A549 (cell line): Measurements from ENCODE around the gene PI4KB. TPM values are rescaled to one million over a fixed set of nuclear protein-coding genes. Genes with fewer than 3 reads are reported as not detected.
A peak's percentile ranks its signal among the peaks of the same experiment; 100 is the strongest.
"Not testable (repeated sequence)": the region's sequence is repeated elsewhere in the genome, so short reads cannot be mapped to it uniquely, and the experiment has no call there.

Experiments
- ATAC-seq, 2 experiments: fragments of 200-7000 bp in 1 of 2; fragments of >200 bp in 1 of 2; cut with Nextera tagmentation in 1 of 2; cut with Tn5 transposase in 1 of 2; 3 replicates each; pipeline versions ENCODE4 v1.8.0 to v1.9.1; 2018 to 2020; ENCODE audit warnings: mild to moderate bottlenecking in 1 of 2, moderate library complexity in 1 of 2
- CTCF ChIA-PET: fragments of 300-600 bp; sonication (Branson Sonifier 250); formaldehyde crosslinking; extraction: SDS; loops from one replicate; lab custom pipeline; 2021; ENCODE audit warnings: antibody characterized with exemption, inconsistent platforms; lab: Yijun Ruan, JAX
- POLR2A ChIA-PET: fragments of 350-600 bp; formaldehyde crosslinking; extraction: SDS; loops from one replicate; lab custom pipeline; 2021; ENCODE audit warnings: antibody characterized with exemption, inconsistent platforms; lab: Yijun Ruan, JAX
- DNase-seq, 2 experiments: peaks; one replicate each; pipeline versions ENCODE4 v3.0.0 to v3.0.0-alpha.2; 2011 to 2016; ENCODE audit warnings: low read depth in 1 of 2, low spot score in 1 of 2
- FAIRE-seq: peaks from 2 replicates; lab custom pipeline; 2011; peaks lifted over from hg19 to GRCh38; lab: Jason Lieb, UNC
- H3K27ac ChIP-seq, 2 experiments: fragments of >200 bp; sonication (Bioruptor Twin); formaldehyde crosslinking; 3 replicates each; pipeline ENCODE4 v1.5.1; 2016 to 2017
- H3K4me1 ChIP-seq: fragments of >200 bp; sonication (Bioruptor Twin); formaldehyde crosslinking; 3 replicates; pipeline ENCODE4 v1.6.1; 2016
- H3K4me2 ChIP-seq: fragments of >200 bp; sonication (Bioruptor Twin); formaldehyde crosslinking; 3 replicates; pipeline ENCODE4 v1.6.1; 2016
- H3K4me3 ChIP-seq: fragments of >200 bp; sonication (Bioruptor Twin); formaldehyde crosslinking; 3 replicates; pipeline ENCODE4 v1.5.1; 2016
- H3K9me3 ChIP-seq: fragments of >200 bp; sonication (Bioruptor Twin); formaldehyde crosslinking; 3 replicates; pipeline ENCODE4 v1.6.1; 2016
- ATOH8 ChIP-seq: fragments of 250-450 bp; sonication (Bioruptor Pico); IDR thresholded peaks from 2 replicates; pipeline ENCODE4 v1.5.0; 2020; ENCODE audit warnings: low read depth, mild to moderate bottlenecking, moderate library complexity
- EHF ChIP-seq: fragments of 250-450 bp; sonication (Bioruptor Pico); IDR thresholded peaks from 2 replicates; pipeline ENCODE4 v1.5.0; 2020; ENCODE audit warnings: mild to moderate bottlenecking
- GATA3 ChIP-seq: IDR thresholded peaks from 2 replicates; pipeline ENCODE4 v1.6.1; 2012; ENCODE audit warnings: borderline replicate concordance
- HES2 ChIP-seq: fragments of >200 bp; sonication (Bioruptor Twin); formaldehyde crosslinking; IDR thresholded peaks from 2 replicates; pipeline ENCODE4 v1.6.1; 2016
- HOXA7 ChIP-seq: fragments of 250-450 bp; sonication (Bioruptor Pico); IDR thresholded peaks from 2 replicates; pipeline ENCODE4 v1.5.0; 2020; ENCODE audit warnings: mild to moderate bottlenecking, moderate library complexity
- HOXB13 ChIP-seq: fragments of 250-450 bp; sonication (Bioruptor Pico); IDR thresholded peaks from 2 replicates; pipeline ENCODE4 v1.5.0; 2020; ENCODE audit warnings: low read depth, mild to moderate bottlenecking, moderate library complexity
- HOXB5 ChIP-seq: fragments of 250-450 bp; sonication (Bioruptor Pico); IDR thresholded peaks from 2 replicates; pipeline ENCODE4 v1.5.0; 2020; ENCODE audit warnings: mild to moderate bottlenecking, moderate library complexity
- JUN ChIP-seq, 2 experiments: fragments of >200 bp; sonication (Bioruptor Twin); formaldehyde crosslinking; IDR thresholded peaks; 2 replicates in 1 of 2; 3 replicates in 1 of 2; pipeline ENCODE4 v1.6.1; 2016 to 2017
- JUNB ChIP-seq: fragments of >200 bp; sonication (Bioruptor Twin); formaldehyde crosslinking; IDR thresholded peaks from 2 replicates; pipeline ENCODE4 v1.6.1; 2016
- KDM1A ChIP-seq: fragments of 200-600 bp; sonication (generic); IDR thresholded peaks from 2 replicates; pipeline ENCODE4 v1.6.1; 2016; ENCODE audit warnings: low read depth, mild to moderate bottlenecking
- NPAS2 ChIP-seq: fragments of 250-450 bp; sonication (Bioruptor Pico); IDR thresholded peaks from 2 replicates; pipeline ENCODE4 v1.8.0; 2022; ENCODE audit warnings: mild to moderate bottlenecking, moderate library complexity, borderline replicate concordance
- PHF8 ChIP-seq: fragments of 200-600 bp; sonication (generic); IDR thresholded peaks from 2 replicates; pipeline ENCODE4 v1.6.1; 2016; ENCODE audit warnings: low read depth, mild to moderate bottlenecking, antibody characterized with exemption, moderate library complexity, borderline replicate concordance
- POLR2A ChIP-seq: IDR thresholded peaks from 2 replicates; pipeline ENCODE4 v1.6.1; 2012; ENCODE audit warnings: mild to moderate bottlenecking, low read length
- POLR2AphosphoS2 ChIP-seq: conservative IDR thresholded peaks from 2 replicates; pipeline ENCODE4 v1.6.1; 2012; ENCODE audit warnings: low read length, improper control_type of control experiment, inconsistent platforms
- RARB ChIP-seq: fragments of 250-450 bp; sonication (Bioruptor Pico); IDR thresholded peaks from 2 replicates; pipeline ENCODE4 v1.8.0; 2021; ENCODE audit warnings: mild to moderate bottlenecking, moderate library complexity
- RFX5 ChIP-seq: fragments of 450-650 bp; IDR thresholded peaks from 2 replicates; pipeline ENCODE4 v1.7.1; 2014; ENCODE audit warnings: antibody characterized with exemption, mild to moderate bottlenecking, moderate library complexity
- SMC3 ChIP-seq: fragments of >200 bp; sonication (Bioruptor Twin); formaldehyde crosslinking; IDR thresholded peaks from 3 replicates; pipeline ENCODE4 v1.6.1; 2018; ENCODE audit warnings: inconsistent platforms
- SREBF2 ChIP-seq: fragments of 450-650 bp; IDR thresholded peaks from 2 replicates; pipeline ENCODE4 v1.6.1; 2014; ENCODE audit warnings: mild to moderate bottlenecking, moderate library complexity
- USF2 ChIP-seq: fragments of 450-650 bp; IDR thresholded peaks from 2 replicates; pipeline ENCODE4 v1.6.1; 2014; ENCODE audit warnings: antibody characterized with exemption
- ZFP36 ChIP-seq: fragments of 450-650 bp; IDR thresholded peaks from 2 replicates; pipeline ENCODE4 v1.6.1; 2014; ENCODE audit warnings: borderline replicate concordance; ENCODE audit not compliant: partially characterized antibody
- ZNF302 ChIP-seq: fragments of 250-450 bp; sonication (Bioruptor Pico); IDR thresholded peaks from 2 replicates; pipeline ENCODE4 v1.9.0; 2021; ENCODE audit warnings: inconsistent platforms, mild to moderate bottlenecking, moderate library complexity
- WGBS: methylation state at CpG from one replicate; pipeline ENCODE4 v1.1.6; 2017; ENCODE audit errors: missing lambda C conversion rate; 5-methylcytosine and 5-hydroxymethylcytosine counted together
- polyA plus RNA-seq, 4 experiments: library from polyadenylated mRNA; depleted of rRNA in 3 of 4; stranded (reverse); fragments of >200 nt; fragmentation: RNase III in 1 of 4; extraction: RNeasy Plus Mini Kit Qiagen cat#74134 plus additional on column Dnase treatment in 1 of 4; gene quantifications; 2 replicates in 3 of 4; 3 replicates in 1 of 4; pipeline ENCODE4 v1.2.3, GENCODE V29; 2011 to 2017

PI4KB gene
- polyA plus RNA-seq, 2 of the 4 experiments (the other 2 are of a cell fraction), result 26.8 to 34.4 TPM

GRCh38 chr1:151356696-151357095, 29.5 kb upstream of the PI4KB start (continued):
- no peak for TF ChIP-seq HES2
- no peak for TF ChIP-seq HOXB5 (CRISPR knock-in tag)
- TF ChIP-seq RARB, result no peak
- no peak for TF ChIP-seq EHF (CRISPR knock-in tag)

GRCh38 chr1:151352021-151352718, 25.0 kb upstream of the PI4KB start:
- no peak overlapping the region for H3K4me2 ChIP-seq
- peak in 1 of 2 experiments; percentile 23 for DNase-seq
- 57% methylated on average over 6 of the region's 6 CpGs for WGBS
- no peak for FAIRE-seq
- ATAC-seq, result no peak
- ChIA-PET POLR2A (no interaction called here), CTCF (interaction anchor here (0.9 to 14.4 kb wide), 3 partner anchors 11 to 156 kb away, joined by 4 to 108 read pairs (median 5); no protein-coding TSS in a partner anchor)
- no peak overlapping the region for H3K27ac ChIP-seq
- H3K9me3 ChIP-seq, result peaks cover 10% of the 10 kb centered on the region; the same call in 2 of the 3 replicates
- TF ChIP-seq GATA3 (no peak), ZFP36 (peak; percentile 98)
- H3K4me3 ChIP-seq, result no peak overlapping the region
- H3K4me1 ChIP-seq, result peaks cover 7% of the 10 kb centered on the region

- not testable (repeated sequence) for H3K4me3 ChIP-seq, DNase-seq, H3K27ac ChIP-seq, FAIRE-seq, H3K4me2 ChIP-seq, ATAC-seq, H3K9me3 ChIP-seq
- WGBS, result 75% methylated on average over 9 of the region's 9 CpGs
- H3K4me1 ChIP-seq, result peaks cover 16% of the 10 kb centered on the region
- POLR2A ChIA-PET, result interaction anchor here (1.0 kb wide), 1 partner anchor 23 kb away, joined by 4 read pairs; the partner anchor contains the start of gene PI4KB
- CTCF ChIA-PET, result interaction anchor here (1.1 to 14.4 kb wide), 4 partner anchors 9 to 50 kb away, joined by 3 to 108 read pairs (median 7); partner anchors contain the start of genes PSMB4 and SELENBP1
Observed at GRCh38 chr1:151350323-151350722, 23.1 kb upstream of the PI4KB start.

- peak in 1 of 2 experiments; percentile 61; a peak in 2 of 6 replicates for ATAC-seq
- peak overlapping the region; percentile 65 for H3K4me3 ChIP-seq
- no peak for DNase-seq
- CTCF ChIA-PET, result interaction anchor here (0.9 to 1.5 kb wide), 4 partner anchors 11 to 489 kb away, joined by 3 to 4 read pairs (median 4); partner anchors contain the start of gene PSMB4
- 29% methylated on average over 12 of the region's 12 CpGs for WGBS
- TF ChIP-seq HOXB13 (CRISPR knock-in tag) (no peak), JUNB (no peak), SREBF2 (no peak), ZNF302 (no peak), ZFP36 (no peak), ATOH8 (CRISPR knock-in tag) (no peak), SMC3 (no peak), KDM1A (no peak), NPAS2 (no peak), USF2 (no peak), EHF (CRISPR knock-in tag) (no peak), PHF8 (no peak), POLR2A (no peak), GATA3 (no peak), POLR2AphosphoS2 (no peak), HOXA7 (CRISPR knock-in tag) (no peak), RFX5 (no peak), JUN (IDR thresholded peaks at IDR 0.05) (no peak)
- H3K9me3 ChIP-seq, result peaks cover 10% of the 10 kb centered on the region; the same call in 2 of the 3 replicates
- FAIRE-seq, result no peak
- H3K27ac ChIP-seq, result peak overlapping the region; percentile 70 to 91
- H3K4me2 ChIP-seq, result peak overlapping the region; percentile 80
- H3K4me1 ChIP-seq, result peaks cover 16% of the 10 kb centered on the region
- POLR2A ChIA-PET, result interaction anchor here (2.0 kb wide), 1 partner anchor 52 kb away, joined by 9 read pairs; the partner anchor contains the start of gene PSMB4
Observed at GRCh38 chr1:151347523-151348246, 20.5 kb upstream of the PI4KB start.
